Panc1 (cell line): ENCODE results near the gene UBA1. TPM values are rescaled to one million over a fixed set of nuclear protein-coding genes. Genes with fewer than 3 reads are reported as not detected.
A peak's percentile ranks its signal among the peaks of the same experiment; 100 is the strongest.

Source experiments
- ATAC-seq: fragments of 200-7000 bp; cut with Tn5 transposase; 2 replicates; pipeline ENCODE4 v1.9.1; 2020; ENCODE audit warnings: mild to moderate bottlenecking, moderate library complexity
- BruUV-seq: library from RNA; stranded (reverse); fragments of 400-500 nt; replicated peaks from 2 replicates; lab custom pipeline; 2021; lab: Mats Ljungman, UMichigan
- CTCF ChIA-PET: fragments of 300-600 bp; sonication (Branson Sonifier 250); formaldehyde crosslinking; loops from one replicate; lab custom pipeline; 2022; ENCODE audit warnings: antibody characterized with exemption; lab: Charles Lee
- POLR2A ChIA-PET: fragments of 300-600 bp; sonication (Branson Sonifier 250); formaldehyde crosslinking; loops from one replicate; lab custom pipeline; 2022; ENCODE audit warnings: antibody characterized with exemption; lab: Charles Lee
- DNase-seq: peaks from one replicate; pipeline ENCODE4 v3.0.0-alpha.2; 2010; ENCODE audit warnings: low read depth, low spot score
- H3K27ac ChIP-seq: 2 replicates; pipeline ENCODE4 v1.5.1; 2011; ENCODE audit warnings: mild to moderate bottlenecking, low read length, inconsistent platforms
- H3K27me3 ChIP-seq: fragments of 200-500 bp; sonication (Bioruptor generic); 2 replicates; pipeline ENCODE4 v1.6.0; 2014; ENCODE audit warnings: low read length, inconsistent platforms; ENCODE audit not compliant: control insufficient read depth, insufficient read depth
- H3K36me3 ChIP-seq: fragments of 200-500 bp; sonication (Bioruptor generic); 2 replicates; pipeline ENCODE4 v1.5.1; 2014; ENCODE audit warnings: inconsistent platforms, mild to moderate bottlenecking, low read length, moderate library complexity; ENCODE audit not compliant: control insufficient read depth, insufficient read depth
- H3K4me1 ChIP-seq: 2 replicates; pipeline ENCODE4 v1.5.1; 2011; ENCODE audit warnings: inconsistent platforms, mild to moderate bottlenecking, low read length, moderate library complexity; ENCODE audit not compliant: control insufficient read depth, insufficient read depth
- H3K4me3 ChIP-seq, 2 experiments: 2 replicates each; pipeline ENCODE4 v1.5.1; 2011 to 2012; ENCODE audit warnings: low read depth in 2 of 2, low read length in 2 of 2, mild to moderate bottlenecking in 2 of 2, inconsistent platforms in 1 of 2, moderate library complexity in 1 of 2
- H3K9me3 ChIP-seq: fragments of 200-500 bp; sonication (Bioruptor generic); 2 replicates; pipeline ENCODE4 v1.5.1; 2014; ENCODE audit warnings: low read depth, mild to moderate bottlenecking, inconsistent platforms, low read length, moderate library complexity; ENCODE audit not compliant: control insufficient read depth, insufficient read depth
- CTCF ChIP-seq: fragments of 450-650 bp; IDR thresholded peaks from 2 replicates; pipeline ENCODE4 v1.5.1; 2017; ENCODE audit warnings: mild to moderate bottlenecking
- POLR2AphosphoS5 ChIP-seq: IDR thresholded peaks from 2 replicates; pipeline ENCODE4 v1.6.1; 2012; ENCODE audit warnings: mild to moderate bottlenecking, low read depth, low read length, moderate library complexity
- REST ChIP-seq, 2 experiments: IDR thresholded peaks; 2 replicates each; pipeline ENCODE4 v1.6.1; 2011 to 2012; ENCODE audit warnings: low read depth in 2 of 2, control low read depth in 1 of 2, low read length in 1 of 2, mild to moderate bottlenecking in 1 of 2, moderate library complexity in 1 of 2; ENCODE audit not compliant: insufficient read depth in 1 of 2
- SIN3A ChIP-seq: IDR thresholded peaks from 2 replicates; pipeline ENCODE4 v1.6.1; 2012; ENCODE audit warnings: low read depth, mild to moderate bottlenecking, low read length, moderate library complexity, borderline replicate concordance; ENCODE audit not compliant: insufficient read depth
- TCF7L2 ChIP-seq: IDR thresholded peaks from 2 replicates; pipeline ENCODE4 v1.6.1; 2011; ENCODE audit warnings: mild to moderate bottlenecking, low read depth, low read length, inconsistent platforms
- in situ Hi-C: cut with HindIII; loops from 2 replicates; pipeline ENCODE4 v1.10.0; 2016; ENCODE audit warnings: low sequenced_read_pairs, low pct_unique_long_range_greater_than_20kb
- intact Hi-C: fragments of 100-400 bp; cut with micrococcal nuclease; formaldehyde crosslinking; loops from one replicate; pipeline ENCODE4 v1.10.0; 2022; ENCODE audit not compliant: unreplicated experiment
- total RNA-seq: library from RNA; stranded (reverse); gene quantifications from one replicate; pipeline ENCODE4 v1.2.1, GENCODE V29; 2021; ENCODE audit not compliant: unreplicated experiment

UBA1 gene
- total RNA-seq, 1 experiment from 2014 or later: 302 TPM

DNA sequence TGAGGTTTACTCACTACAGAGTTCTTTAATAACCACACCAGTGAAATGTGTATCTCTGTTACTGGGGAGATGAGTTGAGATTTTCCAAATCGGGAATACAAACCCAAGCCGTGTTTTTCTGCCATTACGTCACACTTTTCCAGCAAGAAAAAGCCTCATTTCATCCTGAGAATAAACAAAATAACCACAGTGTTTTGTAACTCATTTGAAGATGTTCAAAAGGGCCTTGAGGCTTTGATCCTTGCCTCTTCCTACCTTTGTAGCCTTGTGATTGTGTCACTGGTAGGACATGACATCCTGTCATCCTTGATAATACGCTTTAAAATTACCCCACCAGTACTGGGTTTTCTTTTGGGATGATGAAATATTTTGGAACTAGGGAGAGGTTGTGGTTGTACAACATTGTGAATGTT, 42.1 kb downstream of the UBA1 start:
- BruUV-seq: no TSS peak
- Histone ChIP-seq H3K4me1 (peaks cover 10% of the 10 kb centered on the region; the same call in 1 of the 2 replicates), H3K27me3 (no peaks in the 10 kb centered on the region), H3K4me3 (no peak overlapping the region), H3K27ac (peak overlapping the region; percentile 51; the same call in 1 of the 2 replicates), H3K9me3 (no peaks in the 10 kb centered on the region), H3K36me3 (no peaks in the 10 kb centered on the region)
- TF ChIP-seq SIN3A (no peak), POLR2AphosphoS5 (no peak), REST (IDR thresholded peaks at IDR 0.05; ENCODE audit: insufficient read depth in 1 of 2, low read depth in 2 of 2, low read length in 1 of 2) (no peak), TCF7L2 (no peak), CTCF (no peak)
- ChIA-PET POLR2A (no interaction called here), CTCF (no interaction called here)
- no peak for ATAC-seq
- intact Hi-C loops: no loop called here
- in situ Hi-C loops: no loop called here
- no peak for DNase-seq

DNA sequence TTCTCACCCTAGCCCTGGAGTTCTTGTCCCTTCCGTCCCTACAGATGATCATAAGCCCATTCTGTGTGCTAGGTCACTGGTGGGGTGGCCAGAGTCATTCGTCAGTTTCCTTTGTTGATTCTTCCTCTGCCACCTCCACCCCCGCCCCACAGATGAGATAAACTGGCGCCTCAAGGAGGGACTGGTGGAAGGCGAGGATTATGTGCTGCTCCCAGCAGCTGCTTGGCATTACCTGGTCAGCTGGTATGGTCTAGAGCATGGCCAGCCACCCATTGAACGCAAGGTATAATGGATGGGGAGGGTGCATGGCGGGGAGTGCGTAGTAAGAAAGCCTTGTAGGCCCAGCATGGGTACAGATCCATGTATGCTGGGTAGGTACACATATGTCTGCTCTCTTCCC, 45.6 kb downstream of the UBA1 start:
- Histone ChIP-seq H3K36me3 (no peaks in the 10 kb centered on the region; the same call in none of the 2 replicates), H3K27ac (no peak overlapping the region), H3K4me1 (peaks cover 4% of the 10 kb centered on the region; the same call in 1 of the 2 replicates), H3K9me3 (no peaks in the 10 kb centered on the region), H3K27me3 (no peaks in the 10 kb centered on the region), H3K4me3 (no peak overlapping the region)
- in situ Hi-C loops (no loop called here), intact Hi-C loops (no loop called here)
- no TSS peak for BruUV-seq
- no peak for ATAC-seq
- POLR2A ChIA-PET: no interaction called here
- CTCF ChIA-PET: no interaction called here
- TF ChIP-seq TCF7L2 (no peak), REST (IDR thresholded peaks at IDR 0.05; ENCODE audit: insufficient read depth in 1 of 2, low read depth in 2 of 2, low read length in 1 of 2) (no peak), POLR2AphosphoS5 (no peak), SIN3A (no peak), CTCF (no peak)
- DNase-seq: no peak
